K562 (cell line): ENCODE results near the gene ZDHHC19. TPM values are rescaled to one million over a fixed set of nuclear protein-coding genes. Genes with fewer than 3 reads are reported as not detected.
A peak's percentile ranks its signal among the peaks of the same experiment; 100 is the strongest.

Experiments
- EWSR1 ChIP-seq: fragments of 450-650 bp; IDR thresholded peaks from 2 replicates; pipeline ENCODE4 v1.6.1; 2018; ENCODE audit warnings: borderline replicate concordance, mild to moderate bottlenecking, low read depth, moderate library complexity; ENCODE audit not compliant: partially characterized antibody
- EZH2 ChIP-seq: IDR thresholded peaks from 2 replicates; pipeline ENCODE4 v1.6.1; 2012; ENCODE audit warnings: low read depth, mild to moderate bottlenecking, inconsistent platforms, low read length, borderline replicate concordance
- MXI1 ChIP-seq: IDR thresholded peaks from 2 replicates; pipeline ENCODE4 v1.6.1; 2011; ENCODE audit warnings: low read depth, mild to moderate bottlenecking, improper control_type of control experiment, low read length
- PHF20 ChIP-seq: fragments of 450-650 bp; IDR thresholded peaks from 2 replicates; pipeline ENCODE4 v1.6.1; 2018; ENCODE audit not compliant: partially characterized antibody
- PHTF2 ChIP-seq: fragments of 250-450 bp; sonication (Bioruptor Pico); IDR thresholded peaks from 2 replicates; pipeline ENCODE4 v1.5.0; 2021; ENCODE audit warnings: mild to moderate bottlenecking
- POLR2AphosphoS5 ChIP-seq: IDR thresholded peaks from 2 replicates; pipeline ENCODE4 v1.6.1; 2011; ENCODE audit warnings: mild to moderate bottlenecking, low read depth, low read length, moderate library complexity; ENCODE audit not compliant: control insufficient read depth, insufficient read depth
- SAFB ChIP-seq: fragments of 200-400 bp; formaldehyde crosslinking; IDR thresholded peaks from 2 replicates; pipeline ENCODE4 v1.6.1; 2017; ENCODE audit warnings: low read depth, low read length, borderline replicate concordance
- UBTF ChIP-seq, 2 experiments: IDR thresholded peaks; 2 replicates each; pipeline ENCODE4 v1.6.1; 2012; ENCODE audit warnings: improper control_type of control experiment in 2 of 2, low read depth in 2 of 2, low read length in 2 of 2, borderline replicate concordance in 1 of 2
- USF1 ChIP-seq: sonication (generic); formaldehyde crosslinking; IDR thresholded peaks from 2 replicates; pipeline ENCODE4 v1.9.0; 2022; ENCODE audit warnings: mild to moderate bottlenecking, missing genetic modification reagents
- ZBTB2 ChIP-seq: fragments of 450-650 bp; IDR thresholded peaks from 2 replicates; pipeline ENCODE4 v1.6.1; 2016; ENCODE audit warnings: antibody characterized with exemption
- ZNF146 ChIP-seq: IDR thresholded peaks from one replicate; pipeline ENCODE4 v1.6.1; 2018; ENCODE audit warnings: missing compliant biosample characterization; ENCODE audit not compliant: unreplicated experiment
- polyA plus RNA-seq, 8 experiments: library from polyadenylated mRNA; depleted of rRNA in 4 of 8; stranded (reverse) in 5 of 8; unstranded in 3 of 8; fragments of >200 nt; fragmentation: Nextera tagmentation in 2 of 8; fragmentation: Illumina TruSeq in 1 of 8; extraction: Ambion mirVana in 2 of 8; extraction: Trizol in 1 of 8; gene quantifications; 2 replicates each; pipeline versions ENCODE4 v1.2.1 to v1.2.3, GENCODE V29; 2011 to 2014; ENCODE audit warnings: inconsistent platforms in 1 of 8, missing spikeins in 1 of 8
- total RNA-seq, 7 experiments: library from RNA; depleted of rRNA in 6 of 7; stranded (reverse); fragments of >200 nt in 6 of 7; fragmentation: Illumina TruSeq in 2 of 7; extraction: Trizol in 2 of 7; gene quantifications; 2 replicates each; pipeline versions ENCODE4 v1.2.1 to v1.2.3, GENCODE V29; 2011 to 2021; ENCODE audit warnings: low replicate concordance in 1 of 7
- TF ChIP-seq, protein P1 (sequence below), 2 experiments: fragments of 250-450 bp in 1 of 2; fragments of 450-650 bp in 1 of 2; sonication (Bioruptor Pico) in 1 of 2; IDR thresholded peaks; 2 replicates each; pipeline versions ENCODE4 v1.6.1 to v1.8.0; 2016 to 2021; ENCODE audit warnings: mild to moderate bottlenecking in 2 of 2, moderate library complexity in 2 of 2, missing compliant biosample characterization in 1 of 2, missing genetic modification characterization in 1 of 2
- TF ChIP-seq, protein P2 (sequence below): fragments of 450-650 bp; IDR thresholded peaks from 2 replicates; pipeline ENCODE4 v1.6.1; 2017; ENCODE audit warnings: antibody characterized with exemption, mild to moderate bottlenecking
- TF ChIP-seq, protein P3 (sequence below): fragments of 450-650 bp; IDR thresholded peaks from one replicate; pipeline ENCODE4 v1.6.1; 2018; ENCODE audit warnings: mild to moderate bottlenecking, moderate library complexity; ENCODE audit not compliant: partially characterized antibody

The ZDHHC19 gene
- total and polyA plus RNA-seq, 9 of the 15 experiments (the other 6 are each of a cell fraction or from before 2014, with no cell fraction given) = 0.40 to 5.5 (median 1.1) TPM

DNA sequence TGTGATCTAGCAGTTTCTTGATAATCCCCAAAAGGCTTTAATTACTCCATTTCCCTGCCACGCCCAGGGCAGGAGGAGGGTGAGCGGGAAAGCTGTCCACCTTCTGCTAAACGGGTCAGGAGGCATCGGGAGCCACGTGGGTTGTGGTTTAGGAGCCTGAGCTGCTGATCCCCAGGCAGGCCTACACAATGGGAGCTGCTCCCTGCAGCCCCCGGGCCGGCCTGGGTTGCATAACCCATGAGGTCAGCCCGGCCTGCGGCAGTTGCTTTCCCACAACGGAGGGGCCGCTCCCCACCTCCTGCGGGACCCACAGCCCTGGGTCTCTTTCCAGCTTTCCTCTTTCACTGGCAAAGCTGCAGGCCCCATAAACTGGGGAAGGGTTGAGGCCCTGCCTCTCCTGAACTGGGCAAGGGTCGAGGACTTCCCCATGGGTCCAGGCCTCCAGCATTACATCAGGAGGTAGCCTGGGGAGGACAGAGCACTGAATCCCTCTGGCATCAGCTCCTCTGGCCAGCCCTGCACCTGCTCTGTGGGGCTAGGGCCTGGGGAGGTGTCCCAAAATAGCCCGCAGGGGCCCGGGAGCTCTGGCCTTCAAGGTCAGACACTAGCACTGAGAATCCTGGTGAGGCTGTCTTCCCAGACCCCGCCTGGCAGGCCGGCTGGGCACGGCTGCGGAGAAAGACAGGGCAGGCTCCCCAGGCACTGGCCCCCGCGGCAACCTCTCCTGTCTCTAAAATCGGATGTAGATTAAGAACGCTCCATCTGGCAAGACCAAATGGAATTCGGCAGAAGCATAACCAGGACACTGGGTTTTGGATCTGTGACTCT, 47.3 kb downstream of the ZDHHC19 start (continued):
- TF ChIP-seq UBTF (IDR thresholded peaks at IDR 0.05; ENCODE audit: borderline replicate concordance in 1 of 2, low read depth in 2 of 2, low read length in 2 of 2) (no peak), POLR2AphosphoS5 (no peak), EWSR1 (no peak), ZBTB2 (no peak), USF1 (no peak), SAFB (no peak), EZH2 (no peak), ZNF146 (CRISPR knock-in tag) (no peak), PHTF2 (CRISPR knock-in tag) (no peak), PHF20 (no peak), MXI1 (no peak)
- TF ChIP-seq, protein P1, sequence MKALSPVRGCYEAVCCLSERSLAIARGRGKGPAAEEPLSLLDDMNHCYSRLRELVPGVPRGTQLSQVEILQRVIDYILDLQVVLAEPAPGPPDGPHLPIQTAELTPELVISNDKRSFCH (CRISPR knock-in tag; IDR thresholded peaks at IDR 0.05) = no peak
- TF ChIP-seq, protein P1 (tag; IDR thresholded peaks at IDR 0.05) = no peak
- TF ChIP-seq, protein P2, sequence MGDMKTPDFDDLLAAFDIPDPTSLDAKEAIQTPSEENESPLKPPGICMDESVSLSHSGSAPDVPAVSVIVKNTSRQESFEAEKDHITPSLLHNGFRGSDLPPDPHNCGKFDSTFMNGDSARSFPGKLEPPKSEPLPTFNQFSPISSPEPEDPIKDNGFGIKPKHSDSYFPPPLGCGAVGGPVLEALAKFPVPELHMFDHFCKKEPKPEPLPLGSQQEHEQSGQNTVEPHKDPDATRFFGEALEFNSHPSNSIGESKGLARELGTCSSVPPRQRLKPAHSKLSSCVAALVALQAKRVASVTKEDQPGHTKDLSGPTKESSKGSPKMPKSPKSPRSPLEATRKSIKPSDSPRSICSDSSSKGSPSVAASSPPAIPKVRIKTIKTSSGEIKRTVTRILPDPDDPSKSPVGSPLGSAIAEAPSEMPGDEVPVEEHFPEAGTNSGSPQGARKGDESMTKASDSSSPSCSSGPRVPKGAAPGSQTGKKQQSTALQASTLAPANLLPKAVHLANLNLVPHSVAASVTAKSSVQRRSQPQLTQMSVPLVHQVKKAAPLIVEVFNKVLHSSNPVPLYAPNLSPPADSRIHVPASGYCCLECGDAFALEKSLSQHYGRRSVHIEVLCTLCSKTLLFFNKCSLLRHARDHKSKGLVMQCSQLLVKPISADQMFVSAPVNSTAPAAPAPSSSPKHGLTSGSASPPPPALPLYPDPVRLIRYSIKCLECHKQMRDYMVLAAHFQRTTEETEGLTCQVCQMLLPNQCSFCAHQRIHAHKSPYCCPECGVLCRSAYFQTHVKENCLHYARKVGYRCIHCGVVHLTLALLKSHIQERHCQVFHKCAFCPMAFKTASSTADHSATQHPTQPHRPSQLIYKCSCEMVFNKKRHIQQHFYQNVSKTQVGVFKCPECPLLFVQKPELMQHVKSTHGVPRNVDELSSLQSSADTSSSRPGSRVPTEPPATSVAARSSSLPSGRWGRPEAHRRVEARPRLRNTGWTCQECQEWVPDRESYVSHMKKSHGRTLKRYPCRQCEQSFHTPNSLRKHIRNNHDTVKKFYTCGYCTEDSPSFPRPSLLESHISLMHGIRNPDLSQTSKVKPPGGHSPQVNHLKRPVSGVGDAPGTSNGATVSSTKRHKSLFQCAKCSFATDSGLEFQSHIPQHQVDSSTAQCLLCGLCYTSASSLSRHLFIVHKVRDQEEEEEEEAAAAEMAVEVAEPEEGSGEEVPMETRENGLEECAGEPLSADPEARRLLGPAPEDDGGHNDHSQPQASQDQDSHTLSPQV = peak; percentile 77
- TF ChIP-seq, protein P3, sequence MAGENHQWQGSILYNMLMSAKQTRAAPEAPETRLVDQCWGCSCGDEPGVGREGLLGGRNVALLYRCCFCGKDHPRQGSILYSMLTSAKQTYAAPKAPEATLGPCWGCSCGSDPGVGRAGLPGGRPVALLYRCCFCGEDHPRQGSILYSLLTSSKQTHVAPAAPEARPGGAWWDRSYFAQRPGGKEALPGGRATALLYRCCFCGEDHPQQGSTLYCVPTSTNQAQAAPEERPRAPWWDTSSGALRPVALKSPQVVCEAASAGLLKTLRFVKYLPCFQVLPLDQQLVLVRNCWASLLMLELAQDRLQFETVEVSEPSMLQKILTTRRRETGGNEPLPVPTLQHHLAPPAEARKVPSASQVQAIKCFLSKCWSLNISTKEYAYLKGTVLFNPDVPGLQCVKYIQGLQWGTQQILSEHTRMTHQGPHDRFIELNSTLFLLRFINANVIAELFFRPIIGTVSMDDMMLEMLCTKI = no peak
